Spleen (tissue), 7 donors: Measurements from ENCODE around the gene KXD1.

Source experiments
- CTCF ChIP-seq, 11 experiments: fragments of 200-600 bp in 7 of 11; fragments of 450-650 bp in 4 of 11; sonication (generic) in 4 of 11; IDR thresholded peaks in 8 of 11; conservative IDR thresholded peaks in 3 of 11; 1 replicate in 7 of 11; 2 replicates in 4 of 11; pipeline versions ENCODE4 v1.4.0 to v1.8.0; 2016 to 2021; ENCODE audit warnings: antibody characterized with exemption in 11 of 11, inconsistent platforms in 4 of 11, mild to moderate bottlenecking in 1 of 11
- POLR2A ChIP-seq, 3 donors: fragments of 450-650 bp; IDR thresholded peaks; one replicate each; pipeline ENCODE4 v1.5.1; 2017; ENCODE audit warnings: antibody characterized with exemption in 3 of 3, mild to moderate bottlenecking in 1 of 3
- POLR2AphosphoS5 ChIP-seq, 3 donors: sonication (generic); formaldehyde crosslinking; IDR thresholded peaks; one replicate each; pipeline ENCODE4 v1.5.1; 2017; ENCODE audit warnings: antibody characterized with exemption in 3 of 3
- donor health status: DM: no; HTN: no; CAD: no; lungs with moderate emphysema.
- donor health status: DM: no; HTN: no; CAD: no.
- donor health status: DM: no; HTN: no; CAD: no.

DNA sequence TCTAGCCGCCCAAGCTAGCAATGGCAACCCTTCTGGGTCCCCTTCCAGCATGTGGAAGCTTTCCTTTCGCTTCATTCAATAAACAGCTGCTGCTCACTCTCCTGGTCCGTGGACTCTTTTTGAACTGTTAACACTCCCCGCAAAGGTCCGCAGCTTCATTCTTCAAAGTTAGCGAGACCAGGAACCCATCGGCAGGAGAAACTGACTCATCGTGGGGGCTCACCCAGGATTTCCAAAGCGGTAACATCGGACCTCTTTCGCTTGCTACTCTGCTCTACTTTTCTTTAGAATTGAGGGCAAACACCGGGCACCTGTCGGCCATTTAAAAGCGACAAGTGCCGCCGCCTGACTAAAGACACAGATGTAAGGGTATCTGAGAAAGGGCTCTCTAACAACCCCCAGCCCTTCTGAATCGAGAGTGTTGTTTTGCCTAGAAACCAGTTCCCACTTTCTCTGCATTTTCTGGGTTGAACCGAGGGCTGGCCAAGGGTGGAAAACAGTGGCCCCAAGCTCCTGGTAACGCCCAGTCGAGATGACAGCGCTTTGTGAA, 19.8 kb downstream of the KXD1 start:
- no peak for TF ChIP-seq CTCF (IDR thresholded peaks at IDR 0.05 in 8 of 11, conservative IDR thresholded peaks at IDR 0.05 in 3 of 11)
- no peak for TF ChIP-seq POLR2A (IDR thresholded peaks at IDR 0.05)
- no peak for TF ChIP-seq POLR2AphosphoS5 (IDR thresholded peaks at IDR 0.05)
